SU-DHL-6 (cell line): ENCODE measurements around the gene URB2.

Experiments
- H2AFZ ChIP-seq: fragments of 200-600 bp; sonication (generic); 2 replicates; pipeline ENCODE4 v1.6.1; 2014; ENCODE audit warnings: low read depth, mild to moderate bottlenecking, moderate library complexity, mixed read lengths, antibody characterized with exemption, low read length; ENCODE audit not compliant: severe bottlenecking
- H3F3A ChIP-seq: fragments of 200-600 bp; shearing (Covaris generic); 2 replicates; pipeline ENCODE4 v1.6.0; 2016; ENCODE audit warnings: antibody characterized with exemption, mild to moderate bottlenecking; ENCODE audit not compliant: insufficient read depth
- H3K27ac ChIP-seq: fragments of 200-600 bp; sonication (generic); 2 replicates; pipeline ENCODE4 v1.5.1; 2016; ENCODE audit warnings: low read depth, mild to moderate bottlenecking, low read length, moderate library complexity, mixed read lengths
- H3K27me3 ChIP-seq: fragments of 200-600 bp; sonication (generic), shearing (Covaris generic); 2 replicates; pipeline ENCODE4 v1.6.0; 2014; ENCODE audit warnings: mild to moderate bottlenecking, low read length
- H3K36me3 ChIP-seq: fragments of 200-600 bp; sonication (generic); 2 replicates; pipeline ENCODE4 v1.6.1; 2014; ENCODE audit warnings: mild to moderate bottlenecking, low read length, mixed read lengths
- H3K4me2 ChIP-seq: fragments of 300-600, 200-600 bp; shearing (Covaris generic), sonication (generic); 2 replicates; pipeline ENCODE4 v1.6.0; 2014; ENCODE audit warnings: low read length, low read depth, mild to moderate bottlenecking; ENCODE audit not compliant: poor library complexity, severe bottlenecking
- H3K4me3 ChIP-seq: fragments of 200-600 bp; sonication (generic); 2 replicates; pipeline ENCODE4 v1.5.1; 2014; ENCODE audit warnings: antibody characterized with exemption, low read length, mild to moderate bottlenecking, mixed read lengths; ENCODE audit not compliant: insufficient read depth, poor library complexity, severe bottlenecking
- H3K79me2 ChIP-seq: fragments of 200-600 bp; sonication (generic); 2 replicates; pipeline ENCODE4 v1.6.1; 2014; ENCODE audit warnings: mild to moderate bottlenecking, low read length, moderate library complexity; ENCODE audit not compliant: insufficient read depth
- H3K9ac ChIP-seq: fragments of 200-600 bp; sonication (generic); 2 replicates; pipeline ENCODE4 v1.7.0; 2014; ENCODE audit warnings: mild to moderate bottlenecking, low read length
- H3K9me2 ChIP-seq: fragments of 200-600 bp; sonication (generic); replicated peaks from 2 replicates; pipeline ENCODE4 v1.6.1; 2014; ENCODE audit warnings: low read length; ENCODE audit not compliant: insufficient read depth
- H3K9me3 ChIP-seq: fragments of 200-600 bp; sonication (generic); 2 replicates; pipeline ENCODE4 v1.6.1; 2014; ENCODE audit warnings: low read length, mixed read lengths; ENCODE audit not compliant: insufficient read depth
- H4K20me1 ChIP-seq: fragments of 200-600 bp; sonication (generic); 2 replicates; pipeline ENCODE4 v1.6.1; 2014; ENCODE audit warnings: low read depth, mild to moderate bottlenecking, antibody characterized with exemption, low read length, moderate library complexity, mixed read lengths
- EZH2phosphoT487 ChIP-seq: fragments of 200-600 bp; sonication (generic), shearing (Covaris generic); conservative IDR thresholded peaks from 2 replicates; pipeline ENCODE4 v1.6.1; 2018; ENCODE audit warnings: mild to moderate bottlenecking, antibody characterized with exemption, low read length, moderate library complexity, mixed read lengths
- TF ChIP-seq, protein P1 (sequence below): fragments of 200-600 bp; sonication (generic); IDR thresholded peaks from one replicate; pipeline ENCODE4 v1.5.1; 2017; ENCODE audit warnings: antibody characterized with exemption, mild to moderate bottlenecking, low read length, moderate library complexity; ENCODE audit not compliant: insufficient read depth, poor library complexity, severe bottlenecking

Gene URB2

DNA sequence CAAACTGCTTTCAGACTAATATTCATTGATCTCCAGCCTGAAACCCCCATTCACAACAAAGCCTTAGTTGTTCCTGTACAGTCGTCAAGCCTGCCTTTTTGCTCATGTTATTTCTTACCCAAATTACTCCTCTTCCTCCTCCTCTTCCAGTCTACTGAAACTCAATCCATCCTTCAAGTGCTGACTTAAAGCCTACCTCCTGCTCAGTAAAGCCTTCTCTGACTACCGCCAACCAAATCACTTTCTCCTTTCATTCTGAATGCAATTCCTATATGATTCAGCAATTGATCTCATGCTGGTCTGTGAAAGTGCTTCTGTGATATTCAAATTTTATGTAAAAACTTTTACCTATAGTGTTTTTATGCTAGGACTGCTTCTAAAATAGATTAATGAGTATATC lies 18.7 kb upstream of the URB2 start:
- Histone ChIP-seq H3K27ac (no peak overlapping the region), H3K9me3 (no peaks in the 10 kb centered on the region), H4K20me1 (no peaks in the 10 kb centered on the region), H3K9ac (no peak overlapping the region), H3K4me2 (no peak overlapping the region), H3K36me3 (peaks cover 36% of the 10 kb centered on the region), H3K79me2 (peaks cover 4% of the 10 kb centered on the region), H3K4me3 (no peak overlapping the region), H3K9me2 (no peaks in the 10 kb centered on the region), H3K27me3 (no peaks in the 10 kb centered on the region), H2AFZ (no peak overlapping the region), H3F3A (no peaks in the 10 kb centered on the region)
- TF ChIP-seq EZH2phosphoT487: no peak

DNA sequence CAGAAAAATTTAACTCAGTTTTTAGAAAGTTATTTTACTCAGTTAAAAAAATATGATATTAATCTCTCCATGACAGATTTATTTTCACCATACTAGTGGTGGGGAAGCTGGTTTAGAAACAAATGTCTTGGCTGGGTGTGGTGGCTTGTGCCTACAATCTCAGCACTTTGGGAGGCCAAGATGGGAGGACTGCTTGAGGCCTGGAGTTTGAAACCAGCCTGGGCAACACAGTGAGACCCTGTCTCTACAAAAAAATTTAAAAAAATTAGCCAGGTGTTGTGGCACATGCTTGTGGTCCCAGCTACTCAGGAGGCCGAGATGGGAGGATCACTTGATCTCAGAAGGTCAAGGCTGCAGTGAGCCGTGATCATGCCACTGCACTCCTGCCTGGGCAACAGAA lies 17.5 kb upstream of the URB2 start:
- H3K27ac ChIP-seq: no peak overlapping the region
- H4K20me1 ChIP-seq: no peaks in the 10 kb centered on the region
- 0 out of 2 replicates have a peak, but pooled peaks cover 3% of the 10 kb centered on the region for H3K79me2 ChIP-seq
- H3F3A ChIP-seq: no peaks in the 10 kb centered on the region
- H3K9ac ChIP-seq: no peak overlapping the region
- no peaks in the 10 kb centered on the region for H3K9me2 ChIP-seq
- TF ChIP-seq, protein P1, sequence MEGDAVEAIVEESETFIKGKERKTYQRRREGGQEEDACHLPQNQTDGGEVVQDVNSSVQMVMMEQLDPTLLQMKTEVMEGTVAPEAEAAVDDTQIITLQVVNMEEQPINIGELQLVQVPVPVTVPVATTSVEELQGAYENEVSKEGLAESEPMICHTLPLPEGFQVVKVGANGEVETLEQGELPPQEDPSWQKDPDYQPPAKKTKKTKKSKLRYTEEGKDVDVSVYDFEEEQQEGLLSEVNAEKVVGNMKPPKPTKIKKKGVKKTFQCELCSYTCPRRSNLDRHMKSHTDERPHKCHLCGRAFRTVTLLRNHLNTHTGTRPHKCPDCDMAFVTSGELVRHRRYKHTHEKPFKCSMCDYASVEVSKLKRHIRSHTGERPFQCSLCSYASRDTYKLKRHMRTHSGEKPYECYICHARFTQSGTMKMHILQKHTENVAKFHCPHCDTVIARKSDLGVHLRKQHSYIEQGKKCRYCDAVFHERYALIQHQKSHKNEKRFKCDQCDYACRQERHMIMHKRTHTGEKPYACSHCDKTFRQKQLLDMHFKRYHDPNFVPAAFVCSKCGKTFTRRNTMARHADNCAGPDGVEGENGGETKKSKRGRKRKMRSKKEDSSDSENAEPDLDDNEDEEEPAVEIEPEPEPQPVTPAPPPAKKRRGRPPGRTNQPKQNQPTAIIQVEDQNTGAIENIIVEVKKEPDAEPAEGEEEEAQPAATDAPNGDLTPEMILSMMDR: no peak
- TF ChIP-seq EZH2phosphoT487: no peak
- H3K27me3 ChIP-seq: no peaks in the 10 kb centered on the region
- H3K36me3 ChIP-seq: peaks cover 36% of the 10 kb centered on the region
- H3K4me3 ChIP-seq: no peak overlapping the region
- no peaks in the 10 kb centered on the region for H3K9me3 ChIP-seq
- no peak overlapping the region for H3K4me2 ChIP-seq
- no peak overlapping the region for H2AFZ ChIP-seq

DNA sequence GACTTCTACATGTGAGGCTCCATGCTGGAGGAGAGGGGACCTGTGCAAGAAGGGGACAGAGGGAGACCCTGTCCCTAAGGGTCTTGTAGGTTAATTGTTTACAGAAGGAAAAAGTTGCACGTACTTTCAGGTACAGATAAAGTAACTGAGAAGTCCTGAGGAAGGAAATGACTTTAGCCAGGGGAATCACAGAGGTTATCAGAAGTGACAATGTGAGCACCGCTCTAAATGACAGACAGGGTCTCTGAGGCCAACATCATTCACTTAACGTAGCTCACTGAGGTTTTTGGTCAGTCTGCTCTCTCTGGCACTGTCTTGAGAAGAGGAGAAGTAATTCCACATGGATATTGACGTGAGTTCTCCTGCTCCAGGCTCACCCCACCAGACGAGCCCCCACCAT lies 12.1 kb upstream of the URB2 start:
- no peaks in the 10 kb centered on the region for H4K20me1 ChIP-seq
- H3K9me2 ChIP-seq: no peaks in the 10 kb centered on the region
- TF ChIP-seq, protein P1: no peak
- TF ChIP-seq EZH2phosphoT487: no peak
- peaks cover 15% of the 10 kb centered on the region for H3K36me3 ChIP-seq
- H3K27ac ChIP-seq: no peak overlapping the region
- no peak overlapping the region for H3K4me2 ChIP-seq
- H3K27me3 ChIP-seq: no peaks in the 10 kb centered on the region
- H3F3A ChIP-seq: no peaks in the 10 kb centered on the region; the same call in 1 of the 2 replicates
- peaks cover 52% of the 10 kb centered on the region for H3K79me2 ChIP-seq
- H2AFZ ChIP-seq: no peak overlapping the region
- H3K9me3 ChIP-seq: no peaks in the 10 kb centered on the region
- H3K4me3 ChIP-seq: no peak overlapping the region
- H3K9ac ChIP-seq: no peak overlapping the region

DNA sequence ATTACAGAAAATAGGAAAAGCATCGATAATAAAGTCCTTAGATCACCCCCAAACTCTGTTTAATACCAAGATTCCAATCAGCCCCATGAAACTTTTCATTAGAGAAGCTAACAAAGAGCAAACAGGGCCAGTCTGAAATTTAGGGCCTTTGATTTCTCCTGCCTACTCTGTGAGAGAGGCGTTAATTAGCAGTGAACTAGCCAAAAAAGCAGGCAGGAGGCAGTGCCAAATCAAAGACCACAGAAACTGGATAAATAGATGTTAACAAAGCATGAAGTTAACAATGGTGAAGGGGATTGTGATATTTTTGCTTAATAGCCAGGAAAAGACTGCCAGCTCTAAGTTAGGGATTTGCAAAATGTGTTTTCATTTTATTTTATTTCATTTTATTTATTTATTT lies 11.3 kb upstream of the URB2 start:
- H3K79me2 ChIP-seq: peaks cover 60% of the 10 kb centered on the region
- H3K9me2 ChIP-seq: no peaks in the 10 kb centered on the region
- H3K27ac ChIP-seq: no peak overlapping the region
- no peak overlapping the region for H3K4me3 ChIP-seq
- H3K9me3 ChIP-seq: no peaks in the 10 kb centered on the region
- peaks cover 8% of the 10 kb centered on the region for H3K36me3 ChIP-seq
- H3F3A ChIP-seq: no peaks in the 10 kb centered on the region; the same call in 1 of the 2 replicates
- no peaks in the 10 kb centered on the region for H3K27me3 ChIP-seq
- TF ChIP-seq, protein P1: no peak
- TF ChIP-seq EZH2phosphoT487: no peak
- H2AFZ ChIP-seq: no peak overlapping the region
- no peak overlapping the region for H3K4me2 ChIP-seq
- H4K20me1 ChIP-seq: no peaks in the 10 kb centered on the region; the same call in 1 of the 2 replicates
- no peak overlapping the region for H3K9ac ChIP-seq
